Measurements from ENCODE around the gene NFATC3.
"Not testable (repeated sequence)": the region's sequence is repeated elsewhere in the genome, so short reads cannot be mapped to it uniquely, and the experiment has no call there.

Gene NFATC3

DNA sequence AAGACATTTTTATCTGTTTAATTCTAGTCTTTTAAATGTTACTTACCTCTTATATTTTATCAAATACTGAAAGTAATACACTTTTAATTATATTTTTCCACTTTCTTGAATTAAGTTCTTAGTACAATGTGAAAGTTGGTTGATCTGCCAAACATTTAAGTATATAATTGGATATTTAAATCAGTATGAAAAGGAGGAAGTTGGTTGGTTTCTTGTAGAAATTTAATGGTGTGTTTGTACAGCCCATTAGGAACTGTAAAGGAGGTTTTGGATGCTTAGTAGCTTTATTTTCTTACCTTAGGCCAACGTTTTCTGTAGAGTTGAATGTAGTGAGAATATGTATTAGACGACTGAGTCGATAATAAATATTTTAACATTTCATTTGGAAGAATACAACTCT, 5.4 kb downstream of the NFATC3 start:
- no peak for DNase-seq

DNA sequence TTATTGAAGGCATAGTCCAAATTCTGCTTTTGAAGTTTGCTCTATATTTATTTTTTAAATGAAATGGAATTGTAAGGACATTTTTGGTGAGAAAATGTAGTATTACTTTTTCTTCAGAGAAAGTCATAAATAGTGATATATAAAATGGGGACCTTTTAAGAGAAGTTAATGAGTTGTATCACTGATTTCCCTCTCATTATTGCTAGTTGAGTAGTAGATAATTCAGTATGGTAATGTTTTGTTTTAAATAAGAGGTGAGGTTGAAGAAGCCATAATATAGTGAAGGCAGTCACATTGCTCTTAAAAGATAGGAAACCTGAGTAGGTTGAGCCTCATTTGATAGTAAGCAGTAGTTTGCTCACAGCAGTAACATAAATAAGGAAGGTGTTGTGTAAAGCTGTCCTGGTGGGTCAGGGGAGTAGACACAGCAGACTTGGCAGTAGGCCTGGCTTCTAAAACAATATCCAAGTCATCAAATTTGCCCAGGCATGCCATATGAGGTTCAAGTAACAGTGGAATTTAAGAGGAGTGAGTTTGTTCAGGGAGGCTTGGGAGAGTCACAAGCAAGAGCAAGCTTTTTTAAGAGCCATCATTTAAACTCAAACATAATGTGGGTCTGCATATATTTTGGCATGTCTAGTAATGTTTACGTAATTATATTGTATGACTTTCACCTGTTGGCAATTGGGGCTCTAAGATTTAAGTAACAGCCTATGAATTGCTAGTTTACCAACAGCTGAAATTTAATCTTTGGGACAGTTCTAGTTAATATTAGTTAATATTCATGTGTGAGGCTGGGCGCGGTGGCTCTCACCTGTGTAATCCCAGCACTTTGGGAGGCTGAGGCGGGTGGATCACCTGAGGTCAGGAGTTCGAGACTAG, 6.5 kb downstream of the NFATC3 start:
- no peak for DNase-seq

DNA sequence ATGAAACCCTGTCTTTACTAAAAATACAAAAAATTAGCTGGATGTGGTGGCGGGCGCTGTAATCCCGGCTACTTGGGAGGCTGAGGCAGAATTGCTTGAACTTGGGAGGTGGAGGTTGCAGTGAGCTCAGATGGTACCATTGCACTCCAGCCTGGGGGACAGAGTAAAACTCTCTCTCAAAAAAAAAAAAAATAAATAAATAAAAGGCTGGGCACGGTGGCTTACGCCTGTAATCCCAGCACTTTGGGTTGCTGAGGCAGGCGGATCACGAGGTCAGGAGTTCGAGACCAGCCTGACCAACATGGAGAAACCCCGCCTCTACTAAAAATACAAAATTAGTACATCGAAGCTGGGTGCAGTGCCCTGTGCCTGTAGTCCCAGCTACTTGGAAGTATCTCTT, 7.1 kb downstream of the NFATC3 start:
- DNase-seq = not testable (repeated sequence)

DNA sequence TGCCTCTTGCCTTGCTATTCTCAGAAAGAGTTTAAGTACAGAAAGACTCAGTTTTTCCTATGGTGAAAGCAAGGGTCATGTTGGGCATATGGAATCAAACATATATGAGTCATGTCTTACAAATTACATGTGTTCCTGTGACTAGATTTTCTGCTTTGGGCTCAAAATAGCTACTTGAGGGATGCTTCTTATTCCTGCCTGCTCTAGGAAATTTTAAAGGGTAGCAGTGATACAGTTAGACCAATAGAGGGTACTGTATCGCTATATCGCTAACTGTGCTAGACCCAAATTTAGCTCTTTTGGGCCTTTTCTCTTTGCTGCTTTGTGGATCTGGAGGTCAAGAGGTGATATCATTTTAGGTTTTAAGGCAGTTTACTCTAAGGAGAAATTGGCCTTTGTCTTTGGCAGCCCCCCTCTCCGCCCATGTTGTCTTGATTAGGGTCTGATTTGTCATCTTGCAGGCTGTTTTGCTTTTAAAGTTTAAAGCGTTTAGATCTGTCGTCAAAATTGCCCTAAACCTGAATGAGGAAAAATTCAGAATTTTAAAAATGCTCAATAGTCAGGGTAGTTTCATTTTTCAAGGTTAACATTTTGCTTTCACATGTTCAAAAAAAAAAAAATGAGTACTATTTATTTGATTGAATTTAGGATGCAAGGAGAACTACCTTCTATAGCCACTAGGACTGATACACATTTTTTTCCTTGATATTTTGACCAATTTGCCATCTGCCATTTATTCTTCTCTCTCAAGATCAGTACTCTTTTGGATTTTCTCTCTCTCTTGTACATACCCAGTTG, 8.8 kb downstream of the NFATC3 start:
- no peak for DNase-seq

DNA sequence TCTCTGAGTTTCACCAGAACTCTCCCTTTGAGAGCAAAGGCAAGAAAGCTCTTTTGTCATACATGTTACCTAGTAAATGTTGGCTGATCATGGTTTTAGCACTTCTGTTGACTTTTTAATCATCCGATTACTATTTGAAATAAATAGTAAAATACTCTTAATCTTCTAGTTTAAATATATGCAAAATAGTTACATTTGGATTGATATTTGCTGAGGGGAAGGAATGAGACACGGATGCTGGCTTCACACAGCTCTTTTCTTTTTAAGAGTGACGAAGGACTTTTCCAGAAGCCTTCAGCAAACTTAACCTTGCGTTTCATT, 9.4 kb downstream of the NFATC3 start:
- no peak for DNase-seq

DNA sequence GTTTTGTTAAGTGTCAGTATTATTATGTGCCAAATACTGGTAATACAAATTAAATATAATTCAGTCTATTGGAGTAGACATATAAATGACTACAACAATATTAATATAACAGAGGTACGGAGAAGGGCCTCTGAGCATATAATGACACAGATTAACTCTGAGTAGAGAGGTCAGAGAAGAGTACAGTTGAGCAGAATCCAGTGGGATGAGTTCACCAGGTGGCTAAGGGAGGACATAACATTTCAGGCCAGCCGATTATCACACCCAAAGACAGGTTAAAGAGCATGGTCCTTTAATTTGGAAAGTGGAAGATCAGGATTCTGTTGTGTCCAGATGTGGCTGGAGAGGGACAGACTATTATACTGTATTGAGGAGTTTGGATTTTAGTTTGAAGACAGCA, 11.3 kb downstream of the NFATC3 start:
- DNase-seq = no peak

DNA sequence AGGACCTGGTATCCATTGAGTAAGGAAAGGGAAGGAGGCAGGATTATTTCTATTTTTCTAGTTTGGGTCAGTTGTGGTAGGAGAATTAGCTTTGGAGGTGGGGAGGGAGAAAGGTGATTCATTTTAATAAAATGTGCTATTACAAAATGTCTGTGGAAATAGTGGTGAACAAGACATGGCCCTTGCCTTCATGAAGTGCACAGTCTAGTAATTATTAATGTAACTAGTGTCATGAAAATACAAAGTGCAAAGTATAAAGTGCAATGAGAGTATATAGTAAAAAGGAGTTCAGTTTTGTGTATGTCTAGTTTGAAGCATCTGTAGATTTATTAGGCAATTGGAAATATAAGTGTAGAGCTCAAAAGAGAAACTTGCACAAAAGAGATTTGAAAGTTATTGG, 11.9 kb downstream of the NFATC3 start:
- no peak for DNase-seq

DNA sequence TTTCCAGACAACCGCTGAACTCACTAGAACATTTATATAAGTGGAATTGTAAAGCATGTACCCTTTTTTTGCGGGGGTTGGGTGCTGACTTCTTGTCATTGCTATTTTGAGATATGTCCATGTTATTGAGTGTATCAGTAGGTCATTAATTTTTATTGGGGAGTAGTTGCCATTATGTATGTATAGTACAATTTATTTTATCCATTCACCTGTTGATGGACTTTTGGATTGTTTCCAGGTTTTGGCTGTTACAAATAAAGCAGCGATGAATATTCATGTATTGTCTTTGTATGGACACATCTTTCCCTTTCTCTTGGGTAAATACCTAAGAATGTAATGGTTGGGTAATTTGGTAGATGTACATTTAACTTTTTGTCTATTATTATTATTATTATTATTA, 12.7 kb downstream of the NFATC3 start:
- no peak for DNase-seq

DNA sequence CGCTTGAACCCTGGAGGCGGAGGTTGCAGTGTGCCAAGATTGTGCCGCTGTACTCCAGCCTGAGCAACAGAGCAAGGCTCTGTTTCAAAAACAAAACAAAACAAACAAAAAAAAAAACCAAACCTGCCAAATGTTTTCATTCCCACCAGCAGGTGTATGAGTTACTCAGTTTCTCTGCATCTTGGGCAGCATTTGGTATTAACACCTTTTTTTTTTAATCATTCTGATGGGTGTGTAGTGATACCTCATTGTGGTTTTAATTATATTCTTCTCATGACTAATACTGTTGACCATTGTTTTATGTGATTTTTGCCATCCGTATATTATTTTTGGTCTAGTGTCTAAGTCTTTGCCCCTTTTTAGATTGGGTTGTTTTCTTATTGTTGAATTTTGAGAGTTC, 15.3 kb downstream of the NFATC3 start:
- DNase-seq = no peak

DNA sequence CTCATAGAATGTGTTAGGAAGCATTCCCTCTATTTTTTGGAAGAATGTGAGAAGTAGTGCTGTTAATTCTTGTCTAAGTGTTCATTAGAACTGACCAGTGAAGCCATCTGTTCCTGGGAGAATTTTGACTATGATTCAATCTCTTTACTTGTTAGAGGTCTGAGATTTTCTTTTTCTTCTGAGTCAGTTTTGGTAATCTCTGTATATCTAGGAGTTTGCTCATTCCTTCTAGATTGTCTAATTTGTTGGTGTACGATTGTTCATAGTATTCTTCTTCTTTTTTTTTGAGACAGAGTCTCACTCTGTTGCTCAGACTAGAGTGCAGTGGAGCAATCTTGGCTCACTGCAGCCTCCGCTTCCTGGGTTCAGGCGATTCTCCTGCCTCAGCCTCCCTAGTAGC, 20.4 kb downstream of the NFATC3 start:
- no peak for DNase-seq

DNA sequence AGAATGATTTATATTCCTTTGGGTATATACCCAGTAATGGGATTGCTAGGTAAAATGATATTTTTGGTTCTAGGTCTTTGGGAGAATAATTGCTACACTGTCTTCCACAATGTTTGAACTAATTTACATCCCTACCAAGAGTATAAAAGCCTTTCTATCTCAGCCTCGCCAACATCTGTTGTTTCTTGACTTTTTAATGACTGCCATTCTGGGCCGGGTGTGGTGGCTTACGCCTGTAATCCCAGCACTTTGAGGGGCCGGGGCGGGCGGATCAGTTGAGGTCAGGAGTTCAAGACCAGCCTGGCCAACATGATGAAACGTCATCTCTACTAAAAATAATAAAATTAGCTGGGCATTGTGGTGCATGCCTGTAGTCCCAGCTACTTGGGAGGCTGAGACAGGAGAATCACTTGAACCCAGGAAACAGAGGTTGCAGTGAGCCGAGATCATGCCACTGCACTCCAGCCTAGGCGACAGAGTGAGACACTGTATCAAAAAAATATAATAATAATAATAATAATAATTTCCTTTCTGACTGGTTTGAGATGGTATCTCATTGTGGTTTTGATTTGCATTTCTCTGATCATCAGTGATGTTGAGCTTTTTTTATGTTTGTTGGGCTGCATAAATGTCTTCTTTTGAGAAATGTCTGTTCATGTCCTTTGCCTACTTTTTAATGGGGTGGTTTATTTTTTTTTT, 22.2 kb downstream of the NFATC3 start:
- not testable (repeated sequence) for DNase-seq

DNA sequence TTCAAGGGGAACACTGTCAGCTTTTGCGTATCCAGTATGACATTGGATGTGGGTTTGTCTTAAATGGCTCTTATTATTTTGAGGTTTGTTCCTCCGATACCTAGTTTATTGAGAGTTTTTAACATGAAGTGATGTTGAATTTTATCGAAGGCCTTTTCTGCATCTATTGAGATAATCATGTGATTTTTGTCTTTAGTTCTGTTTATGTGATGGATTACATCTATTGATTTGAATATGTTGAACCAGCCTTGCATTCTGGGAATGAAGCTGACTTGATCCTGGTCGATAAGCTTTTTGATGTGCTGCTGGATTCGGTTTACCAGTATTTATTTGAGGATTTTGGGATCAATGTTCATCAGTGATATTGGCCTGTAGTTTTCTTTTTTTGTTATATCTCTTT, 24.0 kb downstream of the NFATC3 start:
- DNase-seq = not testable (repeated sequence)

DNA sequence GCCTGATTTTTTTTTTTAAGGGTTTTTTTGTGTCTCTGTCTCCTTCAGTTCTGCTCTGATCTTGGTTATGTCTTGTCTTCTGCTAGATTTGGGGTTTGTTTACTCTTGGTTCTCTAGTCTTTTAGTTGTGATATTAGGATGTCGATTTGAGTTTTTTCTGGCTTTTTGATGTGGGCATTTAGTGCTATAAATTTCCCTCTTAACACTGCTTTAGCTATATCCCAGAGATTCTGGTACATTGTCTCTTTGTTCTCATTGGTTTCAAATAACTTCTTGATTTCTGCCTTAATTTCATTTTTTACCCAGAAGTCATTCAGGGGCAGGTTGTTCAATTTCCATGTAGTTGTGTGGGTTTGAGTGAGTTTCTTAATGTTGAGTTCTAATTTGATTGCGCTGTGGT, 25.4 kb downstream of the NFATC3 start:
- not testable (repeated sequence) for DNase-seq

DNA sequence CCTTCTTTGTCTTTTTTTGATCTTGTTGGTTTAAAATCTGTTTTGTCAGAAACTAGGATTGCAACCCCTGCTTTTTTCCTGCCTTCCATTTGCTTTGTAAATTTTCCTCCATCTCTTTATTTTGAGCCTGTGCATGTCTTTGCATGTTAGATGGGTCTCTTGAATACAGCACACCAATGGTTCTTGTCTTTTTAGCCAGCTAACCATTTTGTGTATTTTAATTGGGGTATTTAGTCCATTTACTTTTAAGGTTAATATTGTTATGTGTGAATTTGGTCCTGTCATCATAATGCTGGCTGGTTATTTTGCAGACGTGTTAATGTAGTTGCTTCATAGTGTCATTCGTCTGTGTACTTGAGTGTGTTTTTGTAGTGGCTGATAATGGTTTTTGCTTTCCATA, 26.2 kb downstream of the NFATC3 start:
- DNase-seq = no peak

DNA sequence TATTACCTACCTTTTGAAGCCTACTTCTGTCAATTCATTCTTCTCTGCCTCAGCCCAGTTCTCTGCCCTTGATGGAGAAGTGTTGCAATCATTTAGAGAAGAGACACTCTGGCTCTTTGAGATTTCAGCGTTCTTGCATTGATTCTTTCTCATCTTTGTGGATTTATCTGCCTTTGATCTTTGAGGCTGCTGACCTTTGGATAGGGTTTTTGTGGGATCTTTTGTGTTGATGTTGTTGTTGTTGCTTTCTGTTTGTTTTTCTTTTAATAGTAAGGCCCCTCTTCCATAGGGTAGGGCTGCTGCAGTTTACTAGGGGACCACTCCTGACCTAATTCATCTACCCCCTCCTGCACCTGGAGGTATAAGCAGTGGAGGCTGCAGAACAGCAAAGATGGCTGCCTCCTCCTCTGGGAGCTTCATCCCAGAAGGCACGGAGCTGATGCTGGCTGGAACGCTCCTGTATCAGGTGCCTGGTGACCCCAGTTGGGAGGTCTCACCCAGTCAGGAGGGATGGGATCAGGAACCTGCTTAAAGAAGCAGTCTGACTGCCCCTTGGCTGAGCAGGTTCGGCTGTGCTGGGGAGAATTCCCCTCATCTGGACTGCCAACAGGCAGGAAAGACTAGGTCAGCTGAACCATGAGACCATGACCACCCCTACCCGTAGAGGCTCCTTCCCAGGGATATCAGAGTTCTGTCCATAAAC, 28.0 kb downstream of the NFATC3 start:
- no peak for DNase-seq

DNA sequence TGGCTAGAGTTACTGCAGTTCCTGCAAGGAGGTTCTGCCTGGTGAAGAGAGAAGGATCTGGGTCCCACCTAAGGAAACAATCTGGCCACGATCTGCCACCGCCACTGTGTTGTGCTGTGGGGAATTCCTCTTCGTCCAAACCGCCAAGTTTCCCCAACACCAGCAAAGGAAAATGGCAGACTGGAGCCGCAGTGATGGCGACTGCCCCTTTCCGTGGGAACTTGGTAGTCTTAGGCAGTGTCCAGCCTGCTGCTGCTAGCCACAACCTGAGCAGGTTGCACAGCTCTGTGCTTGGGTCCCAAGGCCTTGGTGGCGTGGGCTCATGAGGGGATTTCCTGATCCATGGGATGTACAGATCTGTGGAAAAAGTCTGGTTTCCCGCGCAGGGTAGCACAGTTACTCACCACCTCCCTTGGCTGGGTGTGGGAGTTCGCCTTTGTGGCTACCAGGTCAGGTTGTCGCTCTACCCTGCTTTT, 28.6 kb downstream of the NFATC3 start:
- DNase-seq = no peak

DNA sequence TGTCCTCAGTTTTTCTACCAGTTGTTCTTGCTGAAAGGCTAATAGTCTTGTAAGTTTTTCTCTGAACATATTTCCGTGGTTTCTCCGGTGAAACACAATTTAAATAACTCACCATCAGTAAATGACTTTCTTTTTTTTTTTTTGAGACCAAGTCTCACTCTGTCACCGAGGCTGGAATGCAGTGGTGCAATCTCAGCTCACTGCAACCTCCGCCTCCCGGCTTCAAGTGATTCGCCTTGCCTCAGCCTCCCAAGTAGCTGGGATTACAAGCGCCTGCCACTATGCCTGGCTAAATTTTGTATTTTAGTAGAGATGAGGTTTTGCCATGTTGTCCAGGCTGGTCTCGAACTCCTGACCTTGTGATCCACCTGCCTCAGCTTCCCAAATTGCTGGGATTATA, 29.8 kb downstream of the NFATC3 start:
- not testable (repeated sequence) for DNase-seq

DNA sequence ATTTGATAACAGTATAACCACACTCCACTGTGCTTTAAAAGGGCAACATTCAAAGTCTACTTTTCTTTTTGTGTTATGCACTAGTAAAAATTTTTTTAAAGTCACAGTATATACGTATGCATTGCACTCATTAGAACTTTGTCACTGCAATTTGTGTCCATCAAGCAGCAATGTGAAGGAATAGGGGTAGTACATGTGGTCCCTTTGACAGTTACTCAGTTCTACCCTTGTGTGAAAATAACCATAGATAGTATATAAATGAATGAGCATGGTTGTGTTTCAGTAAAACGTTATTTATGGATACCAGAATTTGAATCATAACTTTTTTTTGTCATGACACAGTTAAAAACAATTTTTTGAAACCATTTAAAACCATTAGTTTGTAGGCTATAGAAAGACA, 30.7 kb downstream of the NFATC3 start:
- DNase-seq = no peak

DNA sequence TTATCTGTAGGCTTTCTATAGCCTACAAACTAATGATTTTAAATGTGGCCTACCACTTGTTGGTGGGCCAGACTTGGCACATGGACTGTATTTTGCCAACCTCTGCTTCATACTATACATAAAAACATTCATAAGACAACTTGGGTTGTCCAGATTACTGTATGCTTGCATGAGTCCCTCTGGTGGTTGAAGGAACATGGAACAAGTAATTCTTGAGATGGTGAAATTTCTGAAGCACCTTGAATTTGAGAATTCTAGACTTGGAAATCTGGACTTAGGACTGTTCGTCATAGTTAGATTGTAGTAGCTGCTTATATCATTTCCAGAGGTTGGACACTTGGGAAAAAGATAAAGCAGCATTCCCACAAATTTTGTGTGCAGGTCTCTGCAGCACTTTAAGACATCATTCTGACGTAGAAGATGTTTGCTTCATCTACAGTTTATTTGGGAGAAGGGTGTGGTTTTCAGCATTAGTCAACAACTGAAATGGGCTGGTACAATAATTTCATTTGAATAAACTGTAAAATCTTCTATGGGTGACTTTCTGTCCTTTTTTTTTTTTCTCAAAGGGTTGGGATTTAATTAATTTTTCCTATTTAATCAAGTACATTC, 31.2 kb downstream of the NFATC3 start:
- DNase-seq = no peak

DNA sequence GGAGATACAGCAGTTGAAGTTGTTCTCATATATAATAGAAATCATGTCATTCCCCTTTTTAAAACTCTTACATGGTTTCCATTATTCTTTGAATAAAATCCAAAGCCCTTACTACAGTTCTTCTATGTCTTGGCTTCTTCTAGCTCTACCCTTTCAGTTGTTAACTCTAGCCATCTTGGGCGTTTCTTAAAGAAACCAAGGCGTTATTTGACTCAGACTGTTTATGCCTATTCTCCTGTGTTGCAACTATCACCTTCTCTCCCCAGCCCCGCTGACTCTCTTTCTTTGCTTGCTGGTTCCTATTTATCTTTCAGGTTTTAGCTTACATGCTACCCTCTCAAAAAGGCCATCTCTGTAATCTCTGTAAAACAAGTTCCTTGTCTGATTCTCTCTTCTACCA, 32.7 kb downstream of the NFATC3 start:
- no peak for DNase-seq

DNA sequence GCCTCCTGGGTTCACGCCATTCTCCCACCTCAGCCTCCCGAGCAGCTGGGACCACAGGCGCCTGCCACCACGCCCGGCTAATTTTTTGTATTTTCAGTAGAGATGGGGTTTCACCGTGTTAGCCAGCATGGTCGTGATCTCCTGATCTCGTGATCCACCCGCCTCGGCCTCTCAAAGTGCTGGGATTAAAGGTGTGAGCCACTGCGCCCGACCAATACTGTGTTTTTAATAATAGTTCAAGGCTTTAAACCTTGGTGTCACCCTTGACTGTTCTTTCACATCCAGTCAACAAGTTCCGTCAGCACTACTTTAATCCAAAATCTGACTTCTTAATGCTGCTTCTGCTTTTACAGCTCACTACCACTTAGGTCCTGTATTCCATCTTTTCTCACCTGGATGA, 33.8 kb downstream of the NFATC3 start:
- DNase-seq = not testable (repeated sequence)

DNA sequence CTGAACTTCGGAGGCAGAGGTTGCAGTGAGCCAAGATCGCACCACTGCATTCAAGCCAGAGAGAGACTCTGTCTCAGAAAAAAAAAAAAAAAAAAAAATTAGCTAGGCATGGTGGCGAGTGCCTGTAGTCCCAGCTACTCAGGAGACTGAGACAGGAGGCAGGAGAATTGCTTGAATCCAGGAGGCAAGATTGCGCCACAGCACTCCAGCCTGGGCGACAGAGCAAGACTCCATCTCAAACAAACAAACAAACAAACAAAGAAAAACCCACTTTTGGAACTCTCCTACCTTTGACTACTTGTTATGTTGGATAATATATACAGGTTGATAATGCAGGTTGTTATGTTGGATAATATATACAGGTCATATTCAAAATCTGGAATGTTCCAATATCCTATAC, 35.3 kb downstream of the NFATC3 start:
- DNase-seq = not testable (repeated sequence)

Measured in activated gamma-delta T cell (primary cell).